Measurements from ENCODE around the gene RANBP1. TPM values are rescaled to one million over a fixed set of nuclear protein-coding genes. Genes with fewer than 3 reads are reported as not detected.

Gene RANBP1
- total and polyA plus RNA-seq, 2 of the 8 experiments (the other 6 are each of a cell fraction or from before 2014, with no cell fraction given) = 343 to 484 TPM

GRCh38 chr22:20173246-20173645, 57.3 kb downstream of the RANBP1 start (continued):
- TF ChIP-seq SIN3A (conservative IDR thresholded peaks at IDR 0.05 in 1 of 2, IDR thresholded peaks at IDR 0.05 in 1 of 2; ENCODE audit: low read depth in 1 of 2, low read length in 2 of 2) (no peak), E2F6 (IDR thresholded peaks at IDR 0.05) (no peak)

Measured in H1 (cell line).